GM12864 (cell line): ENCODE measurements around the gene PIK3C3.

Experiments used
- DNase-seq: peaks from one replicate; pipeline ENCODE4 v3.0.0-alpha.2; 2011; ENCODE audit warnings: low read depth
- H3K4me3 ChIP-seq: 2 replicates; pipeline ENCODE4 v1.5.1; 2011; ENCODE audit warnings: mild to moderate bottlenecking, low read depth, low read length, control low read depth
- CTCF ChIP-seq: IDR thresholded peaks from 2 replicates; pipeline ENCODE4 v1.5.1; 2011; ENCODE audit warnings: low read depth, mild to moderate bottlenecking, moderate library complexity, low read length, control low read depth, inconsistent platforms; ENCODE audit errors: missing control alignments

PIK3C3 gene

GRCh38 chr18:41965634-41966255, 10.7 kb downstream of the PIK3C3 start:
- no peak for DNase-seq
- no peak overlapping the region for H3K4me3 ChIP-seq
- no peak for TF ChIP-seq CTCF

GRCh38 chr18:41966943-41967342, 11.9 kb downstream of the PIK3C3 start:
- DNase-seq, result no peak
- no peak overlapping the region for H3K4me3 ChIP-seq
- no peak for TF ChIP-seq CTCF

- TF ChIP-seq CTCF, result no peak
These were observed 12.6 kb downstream of the PIK3C3 start for GRCh38 chr18:41967680-41968079.

GRCh38 chr18:41969881-41970280, 14.8 kb downstream of the PIK3C3 start:
- H3K4me3 ChIP-seq, result no peak overlapping the region
- no peak for DNase-seq
- no peak for TF ChIP-seq CTCF

More at GRCh38 chr18:41967680-41968079, 12.6 kb downstream of the PIK3C3 start:
- no peak overlapping the region for H3K4me3 ChIP-seq
- no peak for DNase-seq

GRCh38 chr18:41972067-41972925, 17.3 kb downstream of the PIK3C3 start:
- H3K4me3 ChIP-seq, result no peak overlapping the region
- DNase-seq, result no peak
- TF ChIP-seq CTCF, result no peak

- no peak for DNase-seq
- no peak overlapping the region for H3K4me3 ChIP-seq
- TF ChIP-seq CTCF, result no peak
These were observed 18.9 kb downstream of the PIK3C3 start for GRCh38 chr18:41973983-41974382.
